HepG2 (cell line): ENCODE data around the gene LRRC45. TPM values are rescaled to one million over a fixed set of nuclear protein-coding genes. Genes with fewer than 3 reads are reported as not detected.

Source experiments
- FOXP1 ChIP-seq, 2 experiments: fragments of 450-650 bp in 1 of 2; IDR thresholded peaks; 2 replicates each; pipeline ENCODE4 v1.6.1; 2017 to 2018; ENCODE audit warnings: antibody characterized with exemption in 1 of 2
- HHEX ChIP-seq: IDR thresholded peaks from 2 replicates; pipeline ENCODE4 v1.6.1; 2016; ENCODE audit warnings: control low read depth
- HOXA9 ChIP-seq: sonication (generic); formaldehyde crosslinking; IDR thresholded peaks from 2 replicates; pipeline ENCODE4 v1.8.1; 2022; ENCODE audit warnings: missing genetic modification reagents, mild to moderate bottlenecking, moderate library complexity, borderline replicate concordance
- MBD4 ChIP-seq: IDR thresholded peaks from 2 replicates; pipeline ENCODE4 v1.6.1; 2012; ENCODE audit warnings: low read length, inconsistent platforms, borderline replicate concordance
- MBNL3 ChIP-seq: fragments of 250-450 bp; sonication (Bioruptor Pico); conservative IDR thresholded peaks from 2 replicates; pipeline ENCODE4 v1.8.0; 2022; ENCODE audit warnings: mild to moderate bottlenecking, inconsistent platforms
- MXI1 ChIP-seq: IDR thresholded peaks from 3 replicates; pipeline ENCODE4 v1.6.1; 2012; ENCODE audit warnings: low read depth, low read length, inconsistent platforms, borderline replicate concordance
- NCOA2 ChIP-seq: sonication (generic); formaldehyde crosslinking; IDR thresholded peaks from 2 replicates; pipeline ENCODE4 v1.8.0; 2022; ENCODE audit warnings: inconsistent platforms
- NFKB2 ChIP-seq: sonication (generic); formaldehyde crosslinking; IDR thresholded peaks from 2 replicates; pipeline ENCODE4 v1.4.0; 2020; ENCODE audit warnings: missing genetic modification reagents, borderline replicate concordance
- PHF5A ChIP-seq: IDR thresholded peaks from one replicate; pipeline ENCODE4 v1.6.1; 2018; ENCODE audit warnings: low read depth, missing genetic modification reagents; ENCODE audit not compliant: unreplicated experiment
- RFX3 ChIP-seq: IDR thresholded peaks from 2 replicates; pipeline ENCODE4 v1.6.1; 2016; ENCODE audit warnings: missing biosample characterization, missing genetic modification reagents
- SP140L ChIP-seq: sonication (generic); formaldehyde crosslinking; IDR thresholded peaks from 2 replicates; pipeline ENCODE4 v1.4.0; 2020; ENCODE audit warnings: missing genetic modification reagents, borderline replicate concordance
- ZFY ChIP-seq: sonication (generic); formaldehyde crosslinking; IDR thresholded peaks from 2 replicates; pipeline ENCODE4 v1.4.0; 2020; ENCODE audit warnings: missing genetic modification reagents
- ZNF260 ChIP-seq: sonication (generic); formaldehyde crosslinking; IDR thresholded peaks from 2 replicates; pipeline ENCODE4 v1.4.0; 2020; ENCODE audit warnings: missing genetic modification reagents, low read depth, mild to moderate bottlenecking, borderline replicate concordance
- ZNF337 ChIP-seq: sonication (generic); formaldehyde crosslinking; IDR thresholded peaks from 2 replicates; pipeline ENCODE4 v1.5.1; 2020; ENCODE audit warnings: missing genetic modification reagents, low read depth, mild to moderate bottlenecking, borderline replicate concordance
- ZNF496 ChIP-seq: sonication (generic); formaldehyde crosslinking; IDR thresholded peaks from 2 replicates; pipeline ENCODE4 v1.8.1; 2023; ENCODE audit warnings: mild to moderate bottlenecking, moderate library complexity, missing genetic modification reagents; ENCODE audit not compliant: insufficient replicate concordance
- ZNF530 ChIP-seq: sonication (generic); formaldehyde crosslinking; IDR thresholded peaks from 2 replicates; pipeline ENCODE4 v1.5.0; 2020; ENCODE audit warnings: low read depth, mild to moderate bottlenecking, missing genetic modification reagents
- ZNF562 ChIP-seq: sonication (generic); formaldehyde crosslinking; IDR thresholded peaks from 2 replicates; pipeline ENCODE4 v1.8.0; 2022; ENCODE audit warnings: missing genetic modification reagents, borderline replicate concordance
- ZNF781 ChIP-seq: sonication (generic); formaldehyde crosslinking; IDR thresholded peaks from 2 replicates; pipeline ENCODE4 v1.5.1; 2020; ENCODE audit warnings: borderline replicate concordance, mild to moderate bottlenecking, missing genetic modification reagents; ENCODE audit errors: not compliant biosample characterization
- polyA plus RNA-seq, 8 experiments: library from polyadenylated mRNA; depleted of rRNA in 3 of 8; stranded (reverse) in 7 of 8; unstranded in 1 of 8; fragments of >200 nt; fragmentation: Illumina TruSeq in 4 of 8; extraction: Trizol in 4 of 8; gene quantifications; 2 replicates each; pipeline versions ENCODE4 v1.2.1 to v1.2.3, GENCODE V29; 2011 to 2016; ENCODE audit warnings: low read depth in 4 of 8, missing spikeins in 1 of 8, mixed read lengths in 1 of 8; ENCODE audit not compliant: insufficient read depth in 1 of 8
- total RNA-seq, 5 experiments: library from RNA; depleted of rRNA; stranded (reverse); fragments of >200 nt; fragmentation: Illumina TruSeq; extraction: Trizol; gene quantifications; 2 replicates each; pipeline ENCODE4 v1.2.3, GENCODE V29; 2016; ENCODE audit warnings: low read depth in 1 of 5
- TF ChIP-seq, protein P1 (sequence below): IDR thresholded peaks from 2 replicates; pipeline ENCODE4 v1.6.1; 2016; ENCODE audit warnings: missing compliant biosample characterization, missing genetic modification reagents, borderline replicate concordance
- TF ChIP-seq, protein P2 (sequence below): sonication (generic); formaldehyde crosslinking; IDR thresholded peaks from 2 replicates; pipeline ENCODE4 v1.4.0; 2020; ENCODE audit warnings: missing genetic modification reagents
- TF ChIP-seq, protein P3 (sequence below): sonication (generic); formaldehyde crosslinking; IDR thresholded peaks from 2 replicates; pipeline ENCODE4 v1.8.0; 2022; ENCODE audit warnings: low read depth, missing genetic modification reagents
- TF ChIP-seq, protein P4 (sequence below): sonication (generic); formaldehyde crosslinking; IDR thresholded peaks from 2 replicates; pipeline ENCODE4 v1.4.0; 2020; ENCODE audit warnings: missing genetic modification reagents, borderline replicate concordance
- TF ChIP-seq, protein P5 (sequence below): sonication (generic); formaldehyde crosslinking; IDR thresholded peaks from 2 replicates; pipeline ENCODE4 v1.5.1; 2020; ENCODE audit warnings: missing genetic modification reagents, mild to moderate bottlenecking, borderline replicate concordance

LRRC45 gene
- total and polyA plus RNA-seq, 2 of the 13 experiments (the other 11 are each of a cell fraction or from before 2014, with no cell fraction given) = 11.6 to 48.1 TPM

DNA sequence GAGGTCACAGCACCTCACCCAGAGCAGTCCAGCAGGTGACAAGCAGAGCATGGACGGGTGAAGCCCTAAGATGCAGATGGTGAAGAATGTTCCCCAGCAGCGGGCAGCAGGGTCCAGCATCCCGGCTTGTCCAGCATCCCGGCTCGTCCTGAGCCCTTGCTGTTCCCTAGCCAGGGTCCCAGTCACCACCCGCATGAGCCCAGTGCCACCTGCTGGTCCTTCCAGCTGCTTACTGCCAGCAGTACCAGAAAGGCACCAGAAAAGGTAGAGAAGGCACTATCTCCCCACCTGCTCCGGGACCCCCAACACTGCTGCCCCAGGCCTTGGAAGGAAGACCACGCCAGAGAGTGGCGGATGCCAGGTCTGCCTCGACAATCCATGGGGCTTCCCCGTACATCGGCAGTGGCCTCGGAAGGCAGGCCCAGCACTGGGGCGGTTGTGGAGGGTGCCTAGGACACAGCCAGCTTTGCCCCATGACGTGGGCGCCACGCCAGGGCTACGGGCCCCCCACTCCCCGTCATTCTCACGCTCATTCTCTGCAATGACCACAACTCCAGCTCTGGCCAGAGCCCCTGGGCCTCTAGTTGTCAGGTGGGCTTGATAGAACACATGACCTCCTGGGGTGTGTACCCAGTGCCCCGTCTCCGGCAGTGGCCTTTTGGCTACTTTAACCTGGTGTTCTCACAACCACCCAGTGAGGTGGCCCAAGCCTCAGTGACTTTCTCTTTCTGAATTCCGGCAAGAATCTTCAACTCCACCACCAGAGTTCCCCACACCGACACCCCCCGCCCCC, 1.8 kb upstream of the LRRC45 start (continued):
- TF ChIP-seq MBD4 = no peak
- no peak for TF ChIP-seq ZNF562 (CRISPR knock-in tag)
- TF ChIP-seq HHEX = no peak
- no peak for TF ChIP-seq SP140L
- no peak for TF ChIP-seq PHF5A (CRISPR knock-in tag)
- TF ChIP-seq FOXP1 (IDR thresholded peaks at IDR 0.05) = no peak
- no peak for TF ChIP-seq FOXP1 (CRISPR knock-in tag; IDR thresholded peaks at IDR 0.05)
- TF ChIP-seq HOXA9 (CRISPR knock-in tag) = no peak
- no peak for TF ChIP-seq RFX3 (CRISPR knock-in tag)
- TF ChIP-seq ZNF781 (CRISPR knock-in tag) = no peak
- TF ChIP-seq ZNF260 (CRISPR knock-in tag) = no peak
- TF ChIP-seq, protein P1, sequence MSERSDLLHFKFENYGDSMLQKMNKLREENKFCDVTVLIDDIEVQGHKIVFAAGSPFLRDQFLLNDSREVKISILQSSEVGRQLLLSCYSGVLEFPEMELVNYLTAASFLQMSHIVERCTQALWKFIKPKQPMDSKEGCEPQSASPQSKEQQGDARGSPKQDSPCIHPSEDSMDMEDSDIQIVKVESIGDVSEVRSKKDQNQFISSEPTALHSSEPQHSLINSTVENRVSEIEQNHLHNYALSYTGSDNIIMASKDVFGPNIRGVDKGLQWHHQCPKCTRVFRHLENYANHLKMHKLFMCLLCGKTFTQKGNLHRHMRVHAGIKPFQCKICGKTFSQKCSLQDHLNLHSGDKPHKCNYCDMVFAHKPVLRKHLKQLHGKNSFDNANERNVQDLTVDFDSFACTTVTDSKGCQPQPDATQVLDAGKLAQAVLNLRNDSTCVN = peak; percentile 72; the same call in 1 of the 2 replicates
- TF ChIP-seq NFKB2 (CRISPR knock-in tag) = peak; percentile 86; the same call in 1 of the 2 replicates
- TF ChIP-seq, protein P2, sequence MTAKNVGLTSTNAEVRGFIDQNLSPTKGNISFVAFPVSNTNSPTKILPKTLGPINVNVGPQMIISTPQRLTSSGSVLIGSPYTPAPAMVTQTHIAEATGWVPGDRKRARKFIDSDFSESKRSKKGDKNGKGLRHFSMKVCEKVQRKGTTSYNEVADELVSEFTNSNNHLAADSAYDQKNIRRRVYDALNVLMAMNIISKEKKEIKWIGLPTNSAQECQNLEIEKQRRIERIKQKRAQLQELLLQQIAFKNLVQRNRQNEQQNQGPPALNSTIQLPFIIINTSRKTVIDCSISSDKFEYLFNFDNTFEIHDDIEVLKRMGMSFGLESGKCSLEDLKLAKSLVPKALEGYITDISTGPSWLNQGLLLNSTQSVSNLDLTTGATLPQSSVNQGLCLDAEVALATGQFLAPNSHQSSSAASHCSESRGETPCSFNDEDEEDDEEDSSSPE (CRISPR knock-in tag) = no peak; the same call in 1 of the 2 replicates
- TF ChIP-seq, protein P3, sequence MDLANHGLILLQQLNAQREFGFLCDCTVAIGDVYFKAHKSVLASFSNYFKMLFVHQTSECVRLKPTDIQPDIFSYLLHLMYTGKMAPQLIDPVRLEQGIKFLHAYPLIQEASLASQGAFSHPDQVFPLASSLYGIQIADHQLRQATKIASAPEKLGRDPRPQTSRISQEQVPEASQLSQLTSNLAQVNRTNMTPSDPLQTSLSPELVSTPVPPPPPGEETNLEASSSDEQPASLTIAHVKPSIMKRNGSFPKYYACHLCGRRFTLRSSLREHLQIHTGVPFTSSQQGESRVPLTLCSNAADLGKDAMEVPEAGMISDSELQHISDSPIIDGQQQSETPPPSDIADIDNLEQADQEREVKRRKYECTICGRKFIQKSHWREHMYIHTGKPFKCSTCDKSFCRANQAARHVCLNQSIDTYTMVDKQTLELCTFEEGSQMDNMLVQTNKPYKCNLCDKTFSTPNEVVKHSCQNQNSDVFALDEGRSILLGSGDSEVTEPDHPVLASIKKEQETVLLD (CRISPR knock-in tag) = no peak
- TF ChIP-seq, protein P4, sequence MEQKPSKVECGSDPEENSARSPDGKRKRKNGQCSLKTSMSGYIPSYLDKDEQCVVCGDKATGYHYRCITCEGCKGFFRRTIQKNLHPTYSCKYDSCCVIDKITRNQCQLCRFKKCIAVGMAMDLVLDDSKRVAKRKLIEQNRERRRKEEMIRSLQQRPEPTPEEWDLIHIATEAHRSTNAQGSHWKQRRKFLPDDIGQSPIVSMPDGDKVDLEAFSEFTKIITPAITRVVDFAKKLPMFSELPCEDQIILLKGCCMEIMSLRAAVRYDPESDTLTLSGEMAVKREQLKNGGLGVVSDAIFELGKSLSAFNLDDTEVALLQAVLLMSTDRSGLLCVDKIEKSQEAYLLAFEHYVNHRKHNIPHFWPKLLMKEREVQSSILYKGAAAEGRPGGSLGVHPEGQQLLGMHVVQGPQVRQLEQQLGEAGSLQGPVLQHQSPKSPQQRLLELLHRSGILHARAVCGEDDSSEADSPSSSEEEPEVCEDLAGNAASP (CRISPR knock-in tag) = no peak
- no peak for TF ChIP-seq MBNL3
- TF ChIP-seq ZNF530 (CRISPR knock-in tag) = 0 out of 2 replicates have a peak, but pooled peaks have one; percentile 19
- TF ChIP-seq MXI1 = peak; percentile 51; the same call in 1 of the 3 replicates
- no peak for TF ChIP-seq ZNF496
- TF ChIP-seq, protein P5, sequence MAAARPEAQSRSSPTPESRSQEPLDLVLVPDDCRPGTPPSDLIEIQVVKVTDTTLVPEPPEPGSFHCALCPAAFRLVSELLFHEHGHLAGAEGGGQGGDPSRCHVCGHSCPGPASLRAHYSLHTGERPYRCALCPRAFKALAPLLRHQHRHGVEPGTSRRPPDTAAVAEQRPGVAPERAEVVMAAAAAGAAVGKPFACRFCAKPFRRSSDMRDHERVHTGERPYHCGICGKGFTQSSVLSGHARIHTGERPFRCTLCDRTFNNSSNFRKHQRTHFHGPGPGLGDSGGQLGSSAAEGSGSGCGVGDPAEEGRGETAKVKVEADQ (CRISPR knock-in tag) = peak; percentile 77
- peak; percentile 31; the same call in 1 of the 2 replicates for TF ChIP-seq NCOA2
- TF ChIP-seq ZNF337 (CRISPR knock-in tag) = no peak
- no peak for TF ChIP-seq ZFY (CRISPR knock-in tag)
